ENCODE results near the gene ANO10. TPM values are rescaled to one million over a fixed set of nuclear protein-coding genes. Genes with fewer than 3 reads are reported as not detected.
"Not testable (repeated sequence)": the region's sequence is repeated elsewhere in the genome, so short reads cannot be mapped to it uniquely, and the experiment has no call there.

ANO10 gene
- total and polyA plus RNA-seq, 4 donors = 33.7 to 44.2 (median 38.3) TPM

- no CpG with 5 or more reads among the region's 4 CpGs for WGBS (ENCODE audit: insufficient coverage)
- no peak overlapping the region for H3K27ac ChIP-seq (ENCODE audit: low read depth, low read length)
- DNase-seq (ENCODE audit: low read depth in 4 of 6, low spot score in 6 of 6) = peak in 1 of 6 donors; percentile 37
- H3K4me3 ChIP-seq (ENCODE audit: low read depth, low read length) = no peak overlapping the region
- no peaks in the 10 kb centered on the region for H3K4me1 ChIP-seq (ENCODE audit: control insufficient read depth, insufficient read depth, low read length)
- H3K9me3 ChIP-seq (ENCODE audit: control insufficient read depth, insufficient read depth, low read length) = no peaks in the 10 kb centered on the region
- peaks cover 6% of the 10 kb centered on the region for H3K36me3 ChIP-seq (ENCODE audit: control insufficient read depth, insufficient read depth, low read length)
- H3K27me3 ChIP-seq (ENCODE audit: control insufficient read depth, insufficient read depth, low read length) = no peaks in the 10 kb centered on the region
Measured at GRCh38 chr3:43549626-43550290, 72.1 kb downstream of the ANO10 start.

GRCh38 chr3:43544277-43544676 lies 77.5 kb downstream of the ANO10 start:
- WGBS (ENCODE audit: insufficient coverage) = 100% methylated on average over 1 of the region's 3 CpGs
- DNase-seq (ENCODE audit: low read depth in 4 of 6, low spot score in 6 of 6) = peak; percentile 22 to 90 (median 54)
- not testable (repeated sequence) for H3K27ac ChIP-seq (ENCODE audit: low read depth, low read length)

GRCh38 chr3:43542328-43543043 lies 79.3 kb downstream of the ANO10 start:
- H3K4me1 ChIP-seq (ENCODE audit: control insufficient read depth, insufficient read depth, low read length) = no peaks in the 10 kb centered on the region
- H3K9me3 ChIP-seq (ENCODE audit: control insufficient read depth, insufficient read depth, low read length) = no peaks in the 10 kb centered on the region
- WGBS (ENCODE audit: insufficient coverage) = 75% methylated on average over 2 of the region's 4 CpGs
- DNase-seq (ENCODE audit: low read depth in 4 of 6, low spot score in 6 of 6) = no peak
- H3K36me3 ChIP-seq (ENCODE audit: control insufficient read depth, insufficient read depth, low read length) = no peaks in the 10 kb centered on the region
- H3K27me3 ChIP-seq (ENCODE audit: control insufficient read depth, insufficient read depth, low read length) = no peaks in the 10 kb centered on the region
- H3K4me3 ChIP-seq (ENCODE audit: low read depth, low read length) = no peak overlapping the region
- H3K27ac ChIP-seq (ENCODE audit: low read depth, low read length) = no peak overlapping the region

More at GRCh38 chr3:43544277-43544676, 77.5 kb downstream of the ANO10 start:
- not testable (repeated sequence) for H3K36me3 ChIP-seq (ENCODE audit: control insufficient read depth, insufficient read depth, low read length); H3K27me3 ChIP-seq (ENCODE audit: control insufficient read depth, insufficient read depth, low read length); H3K9me3 ChIP-seq (ENCODE audit: control insufficient read depth, insufficient read depth, low read length); H3K4me1 ChIP-seq (ENCODE audit: control insufficient read depth, insufficient read depth, low read length); H3K4me3 ChIP-seq (ENCODE audit: low read depth, low read length)

GRCh38 chr3:43540624-43541023 lies 81.2 kb downstream of the ANO10 start:
- H3K27me3 ChIP-seq (ENCODE audit: control insufficient read depth, insufficient read depth, low read length) = no peaks in the 10 kb centered on the region
- no peak for DNase-seq (ENCODE audit: low read depth in 4 of 6, low spot score in 6 of 6)
- no peaks in the 10 kb centered on the region for H3K4me1 ChIP-seq (ENCODE audit: control insufficient read depth, insufficient read depth, low read length)
- H3K4me3 ChIP-seq (ENCODE audit: low read depth, low read length) = no peak overlapping the region
- H3K27ac ChIP-seq (ENCODE audit: low read depth, low read length) = no peak overlapping the region
- no peaks in the 10 kb centered on the region for H3K36me3 ChIP-seq (ENCODE audit: control insufficient read depth, insufficient read depth, low read length)
- no peaks in the 10 kb centered on the region for H3K9me3 ChIP-seq (ENCODE audit: control insufficient read depth, insufficient read depth, low read length)

GRCh38 chr3:43539321-43539720 lies 82.5 kb downstream of the ANO10 start:
- H3K9me3 ChIP-seq (ENCODE audit: control insufficient read depth, insufficient read depth, low read length) = no peaks in the 10 kb centered on the region
- H3K36me3 ChIP-seq (ENCODE audit: control insufficient read depth, insufficient read depth, low read length) = no peaks in the 10 kb centered on the region
- H3K27me3 ChIP-seq (ENCODE audit: control insufficient read depth, insufficient read depth, low read length) = no peaks in the 10 kb centered on the region
- no peaks in the 10 kb centered on the region for H3K4me1 ChIP-seq (ENCODE audit: control insufficient read depth, insufficient read depth, low read length)
- 88% methylated on average over 2 of the region's 3 CpGs for WGBS (ENCODE audit: insufficient coverage)
- no peak for DNase-seq (ENCODE audit: low read depth in 4 of 6, low spot score in 6 of 6)
- H3K27ac ChIP-seq (ENCODE audit: low read depth, low read length) = no peak overlapping the region
- H3K4me3 ChIP-seq (ENCODE audit: low read depth, low read length) = no peak overlapping the region

- H3K4me1 ChIP-seq (ENCODE audit: control insufficient read depth, insufficient read depth, low read length) = no peaks in the 10 kb centered on the region
- peak in 2 of 6 donors; percentile 26 to 82 for DNase-seq (ENCODE audit: low read depth in 4 of 6, low spot score in 6 of 6)
Measured at GRCh38 chr3:43537225-43537624, 84.6 kb downstream of the ANO10 start.

GRCh38 chr3:43534675-43535074 lies 87.1 kb downstream of the ANO10 start:
- Histone ChIP-seq H3K27me3 (ENCODE audit: control insufficient read depth, insufficient read depth, low read length) (no peaks in the 10 kb centered on the region), H3K4me1 (ENCODE audit: control insufficient read depth, insufficient read depth, low read length) (no peaks in the 10 kb centered on the region), H3K9me3 (ENCODE audit: control insufficient read depth, insufficient read depth, low read length) (no peaks in the 10 kb centered on the region), H3K27ac (ENCODE audit: low read depth, low read length) (no peak overlapping the region), H3K4me3 (ENCODE audit: low read depth, low read length) (no peak overlapping the region), H3K36me3 (ENCODE audit: control insufficient read depth, insufficient read depth, low read length) (no peaks in the 10 kb centered on the region)
- WGBS (ENCODE audit: insufficient coverage) = 88% methylated on average over 1 of the region's 1 CpG
- DNase-seq (ENCODE audit: low read depth in 4 of 6, low spot score in 6 of 6) = no peak

More at GRCh38 chr3:43537225-43537624, 84.6 kb downstream of the ANO10 start:
- H3K4me3 ChIP-seq (ENCODE audit: low read depth, low read length) = no peak overlapping the region
- no peak overlapping the region for H3K27ac ChIP-seq (ENCODE audit: low read depth, low read length)
- no peaks in the 10 kb centered on the region for H3K27me3 ChIP-seq (ENCODE audit: control insufficient read depth, insufficient read depth, low read length)
- no peaks in the 10 kb centered on the region for H3K36me3 ChIP-seq (ENCODE audit: control insufficient read depth, insufficient read depth, low read length)
- H3K9me3 ChIP-seq (ENCODE audit: control insufficient read depth, insufficient read depth, low read length) = no peaks in the 10 kb centered on the region

GRCh38 chr3:43533009-43533408 lies 88.8 kb downstream of the ANO10 start:
- Histone ChIP-seq H3K27ac (ENCODE audit: low read depth, low read length) (no peak overlapping the region), H3K9me3 (ENCODE audit: control insufficient read depth, insufficient read depth, low read length) (no peaks in the 10 kb centered on the region), H3K36me3 (ENCODE audit: control insufficient read depth, insufficient read depth, low read length) (no peaks in the 10 kb centered on the region), H3K27me3 (ENCODE audit: control insufficient read depth, insufficient read depth, low read length) (no peaks in the 10 kb centered on the region), H3K4me3 (ENCODE audit: low read depth, low read length) (no peak overlapping the region), H3K4me1 (ENCODE audit: control insufficient read depth, insufficient read depth, low read length) (no peaks in the 10 kb centered on the region)
- no CpG with 5 or more reads among the region's 3 CpGs for WGBS (ENCODE audit: insufficient coverage)
- no peak for DNase-seq (ENCODE audit: low read depth in 4 of 6, low spot score in 6 of 6)

GRCh38 chr3:43531835-43532234 lies 90.0 kb downstream of the ANO10 start:
- Histone ChIP-seq H3K4me1 (ENCODE audit: control insufficient read depth, insufficient read depth, low read length) (no peaks in the 10 kb centered on the region), H3K27ac (ENCODE audit: low read depth, low read length) (no peak overlapping the region), H3K27me3 (ENCODE audit: control insufficient read depth, insufficient read depth, low read length) (no peaks in the 10 kb centered on the region), H3K4me3 (ENCODE audit: low read depth, low read length) (no peak overlapping the region), H3K36me3 (ENCODE audit: control insufficient read depth, insufficient read depth, low read length) (no peaks in the 10 kb centered on the region), H3K9me3 (ENCODE audit: control insufficient read depth, insufficient read depth, low read length) (no peaks in the 10 kb centered on the region)
- WGBS (ENCODE audit: insufficient coverage) = 92% methylated on average over 3 of the region's 3 CpGs
- no peak for DNase-seq (ENCODE audit: low read depth in 4 of 6, low spot score in 6 of 6)

GRCh38 chr3:43528498-43529099 lies 93.2 kb downstream of the ANO10 start:
- H3K9me3 ChIP-seq (ENCODE audit: control insufficient read depth, insufficient read depth, low read length) = no peaks in the 10 kb centered on the region
- no peaks in the 10 kb centered on the region for H3K4me1 ChIP-seq (ENCODE audit: control insufficient read depth, insufficient read depth, low read length)
- no peaks in the 10 kb centered on the region for H3K36me3 ChIP-seq (ENCODE audit: control insufficient read depth, insufficient read depth, low read length)
- H3K27me3 ChIP-seq (ENCODE audit: control insufficient read depth, insufficient read depth, low read length) = no peaks in the 10 kb centered on the region
- H3K27ac ChIP-seq (ENCODE audit: low read depth, low read length) = no peak overlapping the region
- H3K4me3 ChIP-seq (ENCODE audit: low read depth, low read length) = no peak overlapping the region
- no peak for DNase-seq (ENCODE audit: low read depth in 4 of 6, low spot score in 6 of 6)

All from spinal cord (tissue), 10 donors.